ENCODE results near the gene NT5C3A.
"Not testable (repeated sequence)": the region's sequence is repeated elsewhere in the genome, so short reads cannot be mapped to it uniquely, and the experiment has no call there.

DNA sequence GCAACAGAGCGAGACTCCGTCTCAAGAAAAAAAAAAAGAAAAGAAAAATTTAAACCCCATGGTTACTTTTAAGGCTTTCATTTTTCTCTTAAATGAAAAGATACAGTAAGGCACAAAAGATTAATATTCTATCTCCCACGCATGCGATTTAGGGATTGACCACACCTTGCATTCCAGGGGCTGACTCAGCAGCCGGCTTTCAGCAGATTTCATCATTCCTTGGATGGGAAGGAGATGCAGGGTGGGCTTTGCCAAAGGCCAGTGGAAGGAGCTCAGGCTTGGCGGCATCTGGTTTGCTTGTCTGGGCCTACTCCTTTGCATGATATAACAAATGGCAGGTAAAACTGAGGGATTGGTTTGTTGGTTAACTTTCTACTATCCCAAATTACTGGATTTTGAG lies 83.3 kb downstream of the NT5C3A start:
- not testable (repeated sequence) for TF ChIP-seq CTCF (IDR thresholded peaks at IDR 0.05; ENCODE audit: control extremely low read depth in 1 of 3, insufficient read depth in 1 of 3, low read depth in 1 of 3, low read length in 3 of 3); SUZ12 (IDR thresholded peaks at IDR 0.05; ENCODE audit: low read length); POLR2A (IDR thresholded peaks at IDR 0.05; ENCODE audit: control extremely low read depth in 1 of 2, low read depth in 2 of 2, low read length in 2 of 2); CHD2 (IDR thresholded peaks at IDR 0.05; ENCODE audit: low read length); EP300 (IDR thresholded peaks at IDR 0.05; ENCODE audit: borderline replicate concordance in 1 of 2, low read depth in 2 of 2, low read length in 2 of 2)

All from H1 (cell line).